CD4-positive, alpha-beta T cell treated with Interleukin-2 at 100 ng/mL for 4 hours (primary cell): ENCODE data around the gene SASH3.

Experiments
- DNase-seq: peaks from one replicate; pipeline ENCODE4 v3.0.0-alpha.2; 2020; ENCODE audit warnings: low spot score

Gene SASH3

DNA sequence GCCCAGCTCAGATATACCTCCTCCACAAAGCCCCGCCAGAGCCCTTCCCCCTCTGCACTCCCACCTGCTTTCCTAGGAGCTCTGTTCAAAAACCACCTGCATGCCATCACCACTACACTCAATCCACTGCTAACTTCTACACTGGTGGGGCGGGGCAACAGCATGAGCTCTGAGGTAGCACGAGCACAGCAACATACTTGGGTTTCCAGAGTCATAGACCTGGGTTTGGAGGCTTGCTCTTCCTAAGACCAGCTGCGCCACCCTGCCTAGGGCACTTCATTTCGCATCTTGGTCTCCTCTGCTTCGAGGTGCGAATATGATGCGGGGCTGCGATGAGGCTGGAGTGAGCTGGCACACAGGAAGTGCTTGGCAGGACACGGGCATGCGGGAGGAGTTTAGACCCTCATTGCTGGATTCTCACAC is 3.6 kb downstream of the SASH3 start:
- DNase-seq: no peak

DNA sequence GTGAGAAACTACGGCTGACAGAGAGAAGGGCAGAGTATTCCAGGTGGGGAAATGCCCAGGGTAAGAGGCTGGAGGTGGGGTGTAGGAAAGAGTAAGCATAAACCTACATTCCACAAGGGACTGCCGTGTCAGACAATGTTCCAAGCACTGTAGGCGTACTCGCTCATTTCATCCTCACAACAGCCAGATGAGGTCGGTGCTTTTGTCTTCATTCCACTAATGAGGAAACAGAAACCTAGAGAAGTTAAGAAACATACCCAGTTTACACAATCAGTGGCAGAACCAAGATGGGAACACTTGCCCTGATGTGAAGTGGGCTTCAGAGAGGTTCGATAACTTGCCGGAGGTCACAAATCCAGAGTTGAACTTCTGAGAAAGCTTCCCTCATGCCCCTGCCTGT is 4.6 kb downstream of the SASH3 start:
- no peak for DNase-seq

DNA sequence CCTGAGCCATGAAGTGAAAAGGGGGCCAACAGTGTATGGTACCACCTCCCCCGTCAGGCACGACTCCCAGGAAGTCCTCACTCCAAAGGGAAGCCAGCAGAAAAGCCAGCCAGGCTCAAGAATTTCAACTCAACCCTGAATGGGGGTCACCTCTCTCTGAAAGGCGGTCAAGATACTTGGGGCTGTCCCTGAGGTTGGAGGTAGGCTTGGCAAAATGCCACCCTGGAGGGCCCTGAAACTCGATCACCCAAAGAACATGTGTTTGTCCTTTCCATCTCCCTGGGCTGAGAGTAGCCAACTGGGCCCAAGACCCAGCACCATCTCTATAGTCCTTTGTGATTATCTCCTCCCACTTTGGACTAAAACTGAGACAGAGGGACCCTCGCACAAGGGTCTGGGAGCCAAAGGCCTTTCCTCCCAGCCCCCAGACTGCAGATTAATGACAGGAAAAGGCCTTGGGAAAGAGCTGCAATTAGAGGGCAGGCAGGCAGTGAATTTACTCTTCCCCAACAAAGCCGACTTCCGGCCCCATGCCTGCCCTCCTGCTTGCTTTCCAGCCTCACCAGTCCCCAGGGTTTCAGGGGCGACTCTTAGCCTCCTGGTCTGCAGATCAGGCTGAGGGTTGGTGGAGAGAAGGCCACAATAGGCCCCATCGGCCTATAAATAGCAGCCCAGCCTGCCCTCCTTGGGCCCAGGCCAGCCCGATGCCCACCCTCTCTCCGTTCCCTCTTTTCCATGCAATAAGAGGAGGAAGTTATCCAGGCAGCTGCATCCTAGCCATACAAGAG is 5.6 kb downstream of the SASH3 start:
- no peak for DNase-seq

DNA sequence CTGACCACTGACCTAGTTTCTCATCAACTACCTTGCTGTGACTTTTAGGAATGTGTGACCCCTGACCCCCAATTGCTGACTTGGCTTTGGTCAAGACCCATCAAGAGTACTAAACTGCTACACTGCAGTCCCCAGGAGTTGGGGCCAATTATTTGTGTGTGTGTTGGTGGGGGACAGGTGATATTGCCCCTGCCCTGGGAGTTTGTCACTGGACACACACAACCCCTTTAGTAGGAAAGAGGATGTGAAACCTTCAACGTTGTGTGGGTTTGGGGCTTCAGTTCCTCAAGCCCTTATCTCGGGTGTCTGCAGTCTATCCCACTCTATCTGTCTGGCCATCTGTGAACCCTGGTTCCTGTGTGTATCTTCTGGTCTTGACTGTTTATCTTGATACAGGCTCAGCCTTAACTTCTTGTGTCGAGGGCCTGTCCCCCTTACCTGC is 6.5 kb downstream of the SASH3 start:
- DNase-seq: no peak

DNA sequence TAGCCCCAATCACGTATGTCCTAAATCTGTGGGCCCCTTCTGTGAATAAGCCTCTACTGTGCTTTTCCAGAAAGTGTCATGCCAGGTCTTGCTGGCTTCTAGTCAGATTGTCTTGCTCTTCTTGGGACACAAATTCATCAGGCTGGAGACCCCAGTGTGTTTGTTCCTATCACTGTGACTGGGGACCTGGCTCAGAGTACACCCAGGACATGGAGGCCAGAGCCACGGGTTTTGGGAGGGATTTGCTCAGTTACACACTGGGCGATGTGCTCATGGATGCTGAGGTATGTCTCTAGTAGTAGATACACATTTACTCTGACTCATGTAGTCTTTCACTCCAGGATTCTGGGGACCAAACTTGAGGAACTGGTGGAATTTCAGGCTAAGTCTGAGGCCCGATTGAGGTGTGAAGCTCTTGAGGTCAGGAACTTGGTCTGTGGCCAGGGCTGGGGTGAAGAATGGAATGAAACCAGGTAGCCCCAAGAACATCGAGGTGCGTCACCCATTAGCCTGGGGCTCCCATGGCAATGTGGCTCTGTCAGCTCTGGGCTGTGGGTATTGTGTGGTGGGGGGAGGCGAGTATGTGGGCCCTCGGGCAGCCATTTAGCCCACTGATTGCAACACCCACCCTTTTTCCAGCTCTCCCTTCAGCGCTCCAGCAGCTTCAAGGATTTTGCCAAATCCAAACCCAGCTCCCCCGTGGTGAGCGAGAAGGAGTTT is 7.7 kb downstream of the SASH3 start:
- DNase-seq: no peak

DNA sequence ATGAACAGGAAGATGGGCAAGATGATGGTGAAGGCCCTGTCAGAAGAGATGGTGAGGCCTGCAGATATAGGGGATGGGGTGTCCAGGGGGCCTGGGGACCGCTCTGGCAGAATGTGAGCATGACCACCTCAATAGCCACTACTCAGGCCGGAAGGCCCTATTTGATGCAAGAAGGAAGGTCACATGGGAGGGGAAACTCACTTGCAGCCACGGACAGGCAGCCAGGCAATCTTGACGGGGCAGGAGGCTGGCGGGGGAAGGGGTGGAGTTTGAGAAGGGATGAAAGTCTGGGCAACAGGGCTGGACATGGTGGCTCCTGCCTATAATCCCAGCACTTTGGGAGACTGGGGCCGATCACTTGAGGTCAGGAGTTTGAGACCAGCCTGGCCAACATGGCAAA is 8.8 kb downstream of the SASH3 start:
- DNase-seq: no peak

DNA sequence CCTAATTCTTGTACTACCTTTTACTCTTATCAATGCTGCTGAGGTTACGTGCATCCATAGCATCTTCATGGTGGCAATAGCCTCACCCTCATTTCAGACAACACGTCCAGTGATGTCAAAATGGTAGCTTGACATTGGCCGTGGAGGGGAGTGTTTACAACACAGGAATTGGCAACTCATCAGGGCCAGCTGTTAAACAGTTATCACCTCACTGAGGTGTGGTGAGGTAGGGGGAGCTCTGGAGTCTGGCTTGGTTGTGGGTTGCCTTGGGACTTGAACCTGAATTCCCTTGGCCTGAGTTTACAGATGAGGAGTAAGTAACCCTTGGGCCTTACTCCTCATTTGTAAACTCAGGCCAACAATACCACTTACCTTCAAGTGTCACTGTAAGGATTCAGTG is 10.4 kb downstream of the SASH3 start:
- no peak for DNase-seq

DNA sequence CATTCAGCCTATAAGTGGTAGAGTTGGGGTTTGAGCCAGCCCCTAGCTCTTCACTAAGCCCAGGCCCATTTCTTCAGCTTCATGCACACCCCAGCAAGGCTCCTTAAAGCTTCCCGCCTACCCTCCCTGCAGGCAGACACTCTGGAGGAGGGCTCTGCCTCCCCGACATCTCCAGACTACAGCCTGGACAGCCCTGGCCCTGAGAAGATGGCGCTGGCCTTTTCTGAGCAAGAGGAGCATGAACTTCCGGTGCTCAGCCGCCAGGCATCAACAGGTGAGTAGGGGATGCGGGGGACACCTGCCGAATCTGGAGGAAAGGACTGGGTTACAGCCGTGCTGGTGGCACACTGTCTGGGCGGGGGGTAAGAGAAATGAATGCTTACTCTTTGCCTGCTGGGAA is 11.1 kb downstream of the SASH3 start:
- DNase-seq: no peak

DNA sequence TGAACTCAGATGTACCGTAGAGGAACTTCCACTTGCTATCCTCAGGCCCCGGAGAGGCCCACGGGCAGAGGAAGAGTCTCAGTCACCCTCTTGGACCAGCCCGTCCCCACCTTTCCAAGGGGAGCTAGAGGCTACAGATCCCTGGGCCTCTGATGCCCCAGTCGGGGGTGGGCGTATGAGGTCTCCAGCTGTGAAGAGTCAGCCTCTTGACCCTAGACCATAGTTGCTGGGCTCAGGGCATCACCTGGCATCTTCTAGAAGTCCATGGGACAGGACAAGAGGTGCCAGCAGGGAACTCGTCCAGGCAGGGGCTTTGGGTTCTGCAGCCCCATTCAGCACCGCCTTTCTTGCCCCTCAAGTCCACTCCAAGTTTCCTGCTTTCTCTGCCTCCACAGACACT is 11.6 kb downstream of the SASH3 start:
- no peak for DNase-seq

DNA sequence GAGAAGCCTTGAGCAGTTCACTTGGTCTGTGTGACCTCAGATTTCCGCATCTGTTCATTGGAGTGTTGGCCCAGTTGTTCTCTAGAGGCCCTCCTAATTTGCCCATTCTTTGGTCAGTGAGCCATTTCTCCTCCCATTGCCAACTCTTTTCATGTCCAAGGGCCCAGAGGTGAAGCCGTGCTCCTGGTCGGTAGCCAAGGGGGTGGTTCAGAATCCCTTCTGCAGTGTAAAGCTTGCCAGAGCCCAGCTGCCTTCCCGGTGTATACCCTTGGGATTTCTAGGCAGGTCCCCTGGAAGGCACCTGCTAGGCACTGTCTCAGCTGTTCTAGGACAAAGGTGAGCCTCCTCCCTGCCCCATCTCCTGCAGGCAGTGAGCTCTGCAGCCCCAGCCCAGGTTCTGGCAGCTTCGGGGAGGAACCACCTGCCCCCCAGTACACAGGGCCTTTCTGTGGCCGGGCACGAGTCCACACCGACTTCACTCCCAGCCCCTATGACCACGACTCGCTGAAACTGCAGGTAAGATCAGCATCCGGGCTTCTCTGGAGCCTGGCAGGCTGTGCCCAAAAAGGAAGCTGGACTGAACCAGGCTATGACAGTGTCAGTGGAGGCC is 12.3 kb downstream of the SASH3 start:
- no peak for DNase-seq

DNA sequence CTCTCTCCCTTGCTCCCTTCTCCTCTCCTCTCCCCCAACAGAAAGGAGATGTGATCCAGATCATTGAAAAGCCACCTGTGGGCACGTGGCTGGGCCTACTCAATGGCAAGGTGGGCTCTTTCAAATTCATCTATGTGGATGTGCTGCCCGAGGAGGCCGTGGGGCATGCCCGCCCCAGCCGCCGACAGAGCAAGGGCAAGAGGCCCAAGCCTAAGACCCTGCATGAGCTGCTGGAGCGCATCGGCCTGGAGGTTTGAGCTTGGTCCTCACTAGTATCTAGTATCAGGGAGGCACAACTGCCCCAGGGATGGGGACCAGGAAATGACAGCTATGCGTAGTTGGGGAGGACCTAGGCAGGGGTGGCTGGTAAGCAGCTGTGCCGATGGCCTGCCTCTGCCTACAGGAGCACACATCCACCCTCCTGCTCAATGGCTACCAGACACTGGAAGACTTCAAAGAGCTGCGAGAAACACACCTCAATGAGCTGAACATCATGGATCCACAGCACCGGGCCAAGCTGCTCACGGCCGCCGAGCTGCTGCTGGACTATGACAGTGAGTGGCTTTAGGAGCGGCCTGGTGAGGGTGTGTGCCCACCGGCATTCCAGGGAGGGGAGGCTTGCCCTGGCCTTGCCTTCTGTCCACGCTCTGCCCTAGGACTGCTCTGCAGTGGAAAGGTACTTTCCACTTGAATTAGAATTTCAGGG is 13.0 kb downstream of the SASH3 start:
- no peak for DNase-seq

DNA sequence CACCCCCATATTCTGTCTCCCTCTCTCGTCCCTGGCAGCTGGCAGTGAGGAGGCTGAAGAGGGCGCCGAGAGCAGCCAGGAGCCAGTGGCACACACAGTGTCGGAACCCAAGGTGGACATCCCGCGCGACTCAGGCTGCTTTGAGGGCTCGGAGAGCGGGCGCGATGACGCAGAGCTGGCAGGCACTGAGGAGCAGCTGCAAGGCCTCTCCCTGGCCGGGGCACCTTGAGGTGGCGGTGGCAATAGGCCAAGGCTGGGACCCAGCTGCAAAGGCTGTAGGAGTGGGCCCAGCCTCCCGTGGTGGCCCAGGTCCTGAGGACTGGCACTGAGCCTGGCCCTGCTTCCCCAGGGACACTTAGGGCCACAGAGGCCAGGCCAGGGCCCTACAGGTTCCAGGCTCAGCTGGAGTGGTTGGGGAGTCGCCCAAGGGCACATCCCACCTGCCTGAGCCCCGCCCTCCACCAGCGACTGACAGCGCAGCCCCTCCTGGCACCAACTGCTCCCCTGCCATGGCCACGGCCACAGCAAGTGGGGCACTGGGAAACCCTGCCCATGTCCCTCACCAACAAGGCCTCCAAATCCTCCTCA is 13.9 kb downstream of the SASH3 start:
- DNase-seq: no peak

DNA sequence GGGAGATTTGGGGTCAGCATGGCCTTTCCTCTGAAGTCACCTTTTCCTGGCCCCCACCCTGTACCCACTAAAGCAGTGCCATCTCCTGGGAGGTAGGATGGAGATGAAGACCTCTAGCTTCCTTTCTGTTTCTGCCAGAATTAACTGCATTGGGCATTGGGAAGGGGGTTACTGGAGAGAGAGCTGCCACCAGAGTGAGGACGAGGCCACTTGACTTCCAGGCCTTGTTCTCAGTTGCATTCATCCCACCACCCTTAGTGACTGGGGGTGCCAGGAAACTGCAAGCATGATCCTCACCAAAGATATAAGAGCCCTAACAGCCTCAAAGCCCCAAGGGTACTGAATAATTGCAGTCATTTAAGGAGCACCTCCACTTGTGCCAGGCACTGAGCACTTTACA is 15.8 kb downstream of the SASH3 start:
- no peak for DNase-seq

DNA sequence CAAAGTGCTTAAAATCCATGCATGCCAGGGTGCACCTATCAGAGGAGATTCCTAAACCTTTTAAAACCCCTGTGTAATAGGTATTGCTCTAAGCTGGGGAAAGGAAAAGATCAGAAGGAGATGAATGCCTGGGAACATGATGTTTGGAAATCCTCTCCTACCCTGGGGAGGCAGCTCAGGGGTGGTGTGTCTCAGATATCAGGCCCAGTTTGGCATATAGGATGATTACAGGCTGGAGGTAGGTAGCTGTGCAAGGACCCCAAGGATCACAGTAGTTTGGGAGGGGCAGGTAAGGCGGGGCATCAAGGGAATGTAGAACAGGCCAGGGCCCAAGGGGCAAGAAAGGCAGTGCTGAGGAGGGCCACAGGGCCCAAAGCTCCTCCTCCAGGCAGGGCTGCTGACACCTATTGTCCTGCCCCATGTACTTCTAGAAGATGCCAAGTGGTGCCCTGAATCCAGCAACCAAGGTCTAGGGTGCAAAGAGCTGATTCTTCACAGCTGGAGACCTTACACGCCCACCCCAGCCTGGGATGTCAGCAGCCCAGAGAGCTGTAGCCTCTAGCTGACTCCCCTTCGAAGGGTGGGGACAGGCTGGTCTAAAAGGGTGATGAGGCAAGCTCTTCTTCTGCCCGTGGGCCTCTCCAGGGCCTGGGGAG is 17.6 kb downstream of the SASH3 start:
- DNase-seq: no peak

DNA sequence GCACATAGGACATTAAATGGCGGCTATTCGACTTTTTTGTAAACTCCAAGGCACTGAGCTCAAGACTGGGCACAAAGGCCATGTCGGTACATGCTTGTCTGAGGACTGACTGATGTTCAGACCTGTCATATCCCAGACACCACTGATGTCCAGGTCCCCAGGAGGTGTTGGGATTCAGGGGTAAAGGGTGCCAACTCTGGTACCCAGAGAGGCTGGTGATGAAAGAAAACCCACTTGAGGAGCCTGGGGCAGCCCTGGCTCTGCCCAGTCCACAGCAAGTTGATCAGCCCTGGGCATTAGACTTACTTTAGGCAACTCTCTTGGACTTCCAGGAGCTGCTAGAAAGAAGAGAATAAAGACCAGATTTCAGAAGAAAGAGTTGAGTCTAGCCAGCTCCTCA is 18.7 kb downstream of the SASH3 start:
- DNase-seq: no peak

DNA sequence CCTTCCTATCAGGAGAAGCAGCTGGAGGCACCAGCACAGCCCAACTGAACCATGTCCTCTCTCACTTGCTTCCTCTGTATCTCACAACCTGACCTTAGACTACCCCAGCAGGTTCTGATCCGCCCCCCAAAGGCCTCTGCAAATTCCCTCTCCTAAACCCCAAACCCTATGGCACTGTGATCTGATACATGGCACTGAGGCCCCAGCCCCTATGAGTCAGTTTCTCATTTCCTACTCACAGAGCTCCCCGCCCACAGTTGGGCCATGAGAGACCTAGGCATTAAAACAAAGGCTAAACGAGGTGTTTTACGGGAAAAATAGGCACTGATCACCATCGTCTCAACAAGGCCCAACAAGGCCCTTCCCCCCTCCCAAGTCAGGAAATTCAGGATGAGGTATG is 19.1 kb downstream of the SASH3 start:
- DNase-seq: no peak

DNA sequence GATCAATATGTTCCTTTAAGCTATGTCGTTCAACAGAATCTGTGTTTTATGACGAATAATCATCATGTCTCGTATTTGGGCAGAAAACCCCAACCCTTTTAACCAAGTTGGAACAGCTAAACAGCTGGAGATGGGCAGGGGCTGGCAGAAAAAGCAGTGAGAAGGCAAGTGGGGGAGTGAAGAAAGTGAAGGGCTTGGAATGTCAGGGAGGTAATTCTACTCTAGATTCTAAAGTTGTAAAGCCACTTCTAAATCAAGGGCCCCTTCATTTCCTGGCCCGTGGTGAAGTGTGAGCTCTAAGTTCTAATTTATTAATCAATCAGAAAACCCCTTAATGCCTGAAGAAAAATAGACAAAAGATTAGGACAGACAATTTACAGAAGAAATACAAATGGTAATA is 20.4 kb downstream of the SASH3 start:
- no peak for DNase-seq

DNA sequence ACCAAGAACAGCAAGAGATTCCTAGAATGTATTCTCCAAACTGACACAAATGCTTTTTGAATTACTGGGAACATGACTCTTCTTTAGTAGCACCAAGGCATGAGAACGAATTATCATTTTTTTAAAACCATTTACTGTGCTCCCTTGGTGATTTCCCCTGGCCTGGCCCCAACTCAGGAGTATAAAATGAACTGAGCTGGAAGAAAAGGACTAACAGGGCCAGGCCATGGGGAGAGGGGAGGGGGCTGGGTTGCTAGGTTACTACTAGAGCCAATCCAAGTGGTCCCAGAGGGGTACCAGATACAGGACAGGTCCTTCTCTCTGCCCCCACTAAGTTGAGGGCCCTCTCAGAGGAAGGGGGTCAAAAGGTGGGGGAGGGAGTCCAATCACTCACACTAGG is 23.1 kb downstream of the SASH3 start:
- no peak for DNase-seq

DNA sequence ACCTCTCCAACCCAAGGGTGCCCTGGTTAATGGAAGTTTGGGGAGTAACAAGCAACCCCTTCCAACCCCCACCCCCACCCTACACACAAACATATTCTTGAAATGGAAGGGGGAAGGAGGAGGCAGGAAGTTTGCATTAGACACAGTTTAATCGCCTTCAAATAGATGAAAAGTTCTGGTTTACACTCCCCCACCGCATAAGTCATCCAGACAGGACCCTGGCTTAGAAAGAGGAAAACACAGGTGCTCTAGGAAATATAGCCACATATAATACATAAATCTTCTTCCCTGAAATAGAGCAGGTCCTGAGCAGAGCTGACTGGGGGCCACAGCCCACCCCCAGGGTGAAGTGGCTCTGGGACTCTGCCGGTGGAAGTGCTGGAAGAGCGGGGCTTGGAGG is 25.1 kb downstream of the SASH3 start:
- no peak for DNase-seq

DNA sequence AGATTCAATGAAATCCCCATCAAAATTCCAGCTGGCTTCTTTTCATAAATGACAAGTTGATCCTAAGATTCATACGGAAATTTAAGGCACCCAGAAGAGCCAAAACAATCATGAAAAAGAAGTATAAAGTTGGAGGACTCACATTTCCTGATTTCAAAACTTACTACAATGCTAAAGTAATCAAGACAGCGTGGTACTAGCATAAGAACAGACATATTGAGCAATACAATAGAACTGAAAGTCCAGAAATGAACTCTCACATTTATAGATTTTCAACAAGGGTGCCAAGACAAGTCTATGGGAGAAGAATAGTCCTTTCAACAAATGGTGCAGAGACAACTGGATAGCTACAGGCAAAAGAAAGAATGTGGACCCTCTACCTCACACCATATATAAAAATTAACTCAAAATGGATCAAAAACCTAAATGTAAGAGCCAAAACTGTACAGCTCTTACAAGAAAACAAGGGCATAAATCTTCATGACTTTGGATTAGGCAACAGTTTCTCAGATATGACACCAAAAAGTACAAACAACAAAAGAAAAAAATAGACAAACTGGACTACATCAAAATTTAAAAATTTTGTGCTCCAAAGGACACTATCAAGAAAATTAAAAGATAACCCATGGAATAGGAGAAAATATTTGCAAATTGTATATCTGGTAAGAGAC is 28.5 kb downstream of the SASH3 start:
- DNase-seq: no peak
